GM19463 (cell line): ENCODE measurements around the gene ROBO2.

ENCODE experiments used
- ATAC-seq: cut with Tn5 transposase; IDR thresholded peaks from one replicate; pipeline ENCODE4 v1.9.1; 2021; ENCODE audit warnings: mild to moderate bottlenecking, moderate library complexity; ENCODE audit not compliant: unreplicated experiment

The ROBO2 gene

GRCh38 chr3:77626157-77626556 is 586.3 kb downstream of the ROBO2 start:
- no peak for ATAC-seq

DNA sequence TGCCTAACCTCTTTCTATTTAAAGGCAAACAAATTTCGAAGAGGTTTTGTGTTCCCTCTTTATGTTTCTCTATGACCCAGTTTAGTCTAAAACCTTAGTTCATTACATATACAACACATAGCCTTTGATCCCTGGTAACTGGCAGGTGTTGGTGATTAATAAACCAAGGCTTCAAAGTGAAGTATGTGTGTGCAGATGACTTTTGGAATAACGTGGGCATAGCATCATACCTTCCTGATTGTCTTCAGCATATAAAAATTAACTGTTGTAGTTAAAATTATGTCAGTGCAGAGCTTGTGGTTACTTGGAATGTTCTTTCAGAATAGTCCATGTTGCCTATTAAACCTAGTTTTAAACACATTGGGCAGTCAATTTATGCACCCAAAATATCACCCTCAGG is 608.3 kb downstream of the ROBO2 start:
- no peak for ATAC-seq

- no peak for ATAC-seq
These were observed 608.8 kb downstream of the ROBO2 start for GRCh38 chr3:77648664-77649063.

DNA sequence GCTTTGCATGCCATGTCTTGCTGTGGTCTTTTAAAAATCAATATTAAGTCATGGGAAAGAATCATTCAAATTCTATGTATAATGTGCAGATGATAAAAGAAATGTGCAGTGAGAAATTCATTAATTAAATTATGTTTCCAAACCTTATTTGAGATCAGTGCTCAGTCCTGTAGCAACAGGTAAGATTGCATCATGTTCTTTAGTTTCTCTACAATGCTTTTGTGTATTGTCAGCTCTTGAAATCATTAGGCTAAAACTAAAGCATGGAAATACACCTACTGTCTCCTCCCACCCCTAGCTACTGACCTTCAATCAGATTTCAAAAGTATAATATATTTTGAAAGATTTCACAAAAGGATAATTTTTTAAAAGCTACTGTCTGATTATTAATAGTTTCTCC is 612.7 kb downstream of the ROBO2 start:
- no peak for ATAC-seq

DNA sequence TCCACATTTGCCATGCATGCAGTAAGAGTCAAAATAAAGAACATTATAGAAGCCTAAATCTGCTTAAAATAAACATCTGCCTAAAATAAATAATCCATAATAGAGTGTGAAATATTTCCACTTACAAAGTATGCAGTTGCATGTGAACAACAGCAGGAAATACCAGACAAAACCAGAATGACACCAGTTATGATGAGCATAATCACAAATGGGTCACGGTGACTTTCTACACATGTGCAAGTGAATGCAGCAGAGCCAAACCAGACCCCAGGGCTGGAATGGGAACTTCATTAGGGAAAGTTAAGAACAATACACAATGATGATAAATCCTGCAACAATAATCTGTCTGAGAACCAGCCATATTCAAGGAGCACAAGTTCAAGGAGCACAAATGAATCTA is 615.5 kb downstream of the ROBO2 start:
- ATAC-seq, result no peak

GRCh38 chr3:77660718-77661117 is 620.8 kb downstream of the ROBO2 start:
- ATAC-seq, result no peak

- no peak for ATAC-seq
These were observed 628.0 kb downstream of the ROBO2 start for GRCh38 chr3:77667901-77668300.

DNA sequence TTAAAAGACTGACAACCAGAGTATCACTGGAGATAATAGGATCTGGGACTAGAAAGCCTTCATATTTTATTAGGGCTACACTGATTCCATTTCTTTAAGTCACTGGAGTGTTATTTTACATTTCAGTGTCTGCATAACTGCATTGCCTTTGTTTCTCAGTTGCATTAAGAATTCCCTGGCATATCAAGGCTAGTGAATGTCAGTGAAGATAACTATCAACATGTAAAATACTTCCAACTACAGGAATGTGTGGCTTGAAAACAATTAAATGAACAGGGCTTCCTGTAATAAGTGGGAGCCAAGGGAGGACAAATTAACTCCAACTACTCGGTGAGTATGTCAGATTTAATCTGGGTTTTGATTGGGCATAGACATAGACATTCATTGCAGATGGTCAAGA is 628.5 kb downstream of the ROBO2 start:
- no peak for ATAC-seq

GRCh38 chr3:77672016-77672415 is 632.1 kb downstream of the ROBO2 start:
- no peak for ATAC-seq

DNA sequence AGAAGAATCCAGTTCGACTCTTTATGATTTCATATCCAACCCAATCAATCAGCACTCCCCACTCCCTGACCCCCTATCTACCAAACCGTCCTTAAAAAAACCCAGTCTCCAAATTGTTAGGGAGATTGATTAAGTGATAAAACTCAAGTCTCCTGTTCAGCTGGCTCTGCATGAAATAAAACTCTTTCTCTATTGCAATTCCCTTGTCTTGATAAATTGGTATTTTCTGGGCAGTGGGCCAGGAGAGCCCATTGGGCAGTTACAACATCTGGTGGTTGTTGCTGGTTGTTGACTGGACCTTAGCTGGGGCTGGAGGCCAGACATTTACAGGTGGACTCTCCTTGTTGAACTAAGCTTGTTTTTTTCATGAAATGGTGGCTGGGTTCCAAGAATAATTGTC is 642.3 kb downstream of the ROBO2 start:
- ATAC-seq, result no peak

DNA sequence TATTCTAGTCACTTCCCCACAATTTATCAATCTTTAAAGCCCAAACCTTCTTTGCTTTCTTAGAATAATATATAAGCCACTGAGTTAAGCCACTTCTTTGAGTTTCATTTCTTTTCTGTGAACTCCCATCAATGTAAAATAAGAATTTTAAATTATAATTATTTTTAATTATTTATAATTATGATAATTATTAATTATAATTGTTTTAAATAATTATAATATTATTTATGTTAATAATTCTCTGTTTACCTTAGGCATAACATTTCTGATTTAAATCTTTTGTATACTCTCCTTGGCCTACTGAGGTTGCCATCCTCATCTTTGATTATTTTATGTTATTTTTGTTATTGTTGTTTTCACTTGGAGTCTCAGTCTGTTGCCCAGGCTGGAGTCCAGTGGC is 644.2 kb downstream of the ROBO2 start:
- no peak for ATAC-seq

DNA sequence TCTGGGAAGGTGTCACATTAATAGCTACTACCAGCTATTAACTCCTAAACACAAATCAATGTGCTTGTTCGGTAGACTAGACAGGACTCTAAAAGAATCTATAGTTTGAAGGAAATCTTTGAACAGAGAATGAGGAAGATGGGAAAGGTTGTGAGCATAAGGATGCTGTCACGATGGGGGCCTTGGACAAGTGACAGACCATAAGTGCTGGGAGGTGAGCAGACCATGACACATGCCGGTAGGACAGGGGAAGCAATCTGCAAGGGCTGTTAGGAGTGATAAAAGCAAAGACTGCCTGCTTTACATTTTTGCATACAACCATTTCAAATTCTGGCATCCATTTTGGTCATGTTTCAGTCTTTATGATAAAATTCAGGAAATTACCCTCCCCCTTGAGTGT is 645.8 kb downstream of the ROBO2 start:
- ATAC-seq, result no peak

DNA sequence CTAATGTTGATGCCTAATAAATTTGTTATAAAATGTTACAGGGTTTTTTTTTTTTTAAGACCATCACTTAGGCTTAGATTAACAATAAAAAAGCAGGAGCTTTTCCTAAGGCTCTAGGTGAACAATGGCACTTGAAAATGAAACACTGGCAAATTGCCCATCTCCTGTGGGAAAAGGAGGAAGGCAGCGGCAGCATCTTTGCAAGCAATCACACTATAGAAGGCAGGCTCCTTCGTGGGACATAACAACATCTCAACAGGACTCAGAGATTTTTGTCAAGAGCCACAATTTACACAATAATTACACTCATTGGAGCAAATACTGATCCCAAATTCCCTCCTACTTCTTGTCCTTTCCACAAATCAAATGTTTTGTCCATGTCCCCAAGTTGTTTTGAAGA is 646.7 kb downstream of the ROBO2 start:
- ATAC-seq, result no peak

- no peak for ATAC-seq
These were observed 647.6 kb downstream of the ROBO2 start for GRCh38 chr3:77687545-77687944.

DNA sequence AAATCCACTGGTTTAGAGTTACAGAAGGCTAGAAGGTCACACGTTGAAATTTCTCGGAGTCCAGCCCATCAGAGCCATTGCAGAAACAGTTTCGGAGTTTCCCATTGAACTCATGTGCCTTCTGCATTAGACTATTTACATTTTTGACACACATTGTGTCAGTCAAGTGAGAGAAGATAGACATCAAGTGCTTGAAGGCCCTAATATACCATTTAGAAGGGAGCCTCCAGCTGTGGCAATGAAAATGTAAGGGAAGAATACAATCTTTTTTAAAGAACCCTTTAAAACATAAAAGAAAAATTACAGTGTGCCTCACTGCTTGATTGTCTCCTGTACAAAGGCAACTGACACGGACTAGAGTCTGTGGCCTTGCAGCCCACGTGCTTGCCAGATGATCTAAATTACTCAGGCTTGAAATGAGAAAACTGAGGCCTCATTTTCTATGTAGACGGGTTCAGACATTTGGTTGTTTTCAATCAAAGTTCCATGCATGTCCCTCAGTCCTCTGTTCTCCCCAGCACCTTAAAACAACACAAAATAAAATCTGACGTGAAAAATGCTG is 650.5 kb downstream of the ROBO2 start:
- no peak for ATAC-seq

- no peak for ATAC-seq
These were observed 653.2 kb downstream of the ROBO2 start for GRCh38 chr3:77693147-77693546.

DNA sequence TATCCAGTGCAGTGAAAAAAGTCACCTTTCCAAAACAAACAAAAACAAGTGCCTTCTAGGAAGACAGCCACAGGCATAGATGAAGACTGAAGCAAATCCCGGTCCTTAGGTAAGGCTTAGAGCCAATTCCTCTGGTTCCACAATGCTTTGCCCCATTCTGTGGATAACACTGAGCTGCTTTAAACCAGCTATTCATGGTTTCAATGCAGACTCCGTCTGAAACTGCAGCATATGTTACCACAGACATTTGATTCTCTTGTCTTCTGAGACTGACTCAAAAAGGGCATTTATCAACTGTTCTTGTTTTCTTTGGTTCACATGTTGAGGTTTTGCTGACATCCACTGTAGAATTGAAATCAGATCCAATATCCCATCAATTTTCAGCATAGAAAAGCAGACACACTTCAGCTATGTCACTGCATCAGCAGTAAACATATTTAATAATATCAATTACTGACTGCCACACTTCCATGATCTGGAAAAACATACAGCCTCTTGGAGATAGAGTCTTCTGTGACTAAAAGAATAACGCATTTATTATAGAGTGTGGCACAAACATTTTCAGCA is 659.3 kb downstream of the ROBO2 start:
- ATAC-seq, result no peak
